GM12872 (cell line): Measurements from ENCODE around the gene GNB3.

ENCODE experiments used
- TF ChIP-seq, protein P1 (sequence below): IDR thresholded peaks from 3 replicates; pipeline ENCODE4 v1.5.1; 2011; ENCODE audit warnings: low read depth, mild to moderate bottlenecking, low read length, moderate library complexity; ENCODE audit not compliant: insufficient read depth

Gene GNB3

DNA sequence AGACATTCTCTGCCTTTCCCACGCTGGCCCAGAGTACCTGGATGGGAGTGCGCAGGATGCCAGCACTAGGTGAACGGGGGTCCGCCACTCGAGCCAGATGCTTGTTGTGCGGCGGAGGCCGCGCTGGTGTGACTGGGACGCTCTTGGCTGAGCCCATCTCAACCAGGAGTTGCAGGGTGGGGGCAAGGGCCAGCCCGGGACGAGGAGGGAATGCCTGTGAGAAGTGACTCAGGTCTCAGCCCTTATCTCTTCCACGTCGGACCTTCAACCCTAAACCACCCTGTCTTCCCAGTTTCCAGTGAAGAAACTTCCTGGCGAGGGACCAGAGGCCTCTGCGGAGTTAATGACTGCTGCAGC lies 10.0 kb downstream of the GNB3 start:
- TF ChIP-seq, protein P1, sequence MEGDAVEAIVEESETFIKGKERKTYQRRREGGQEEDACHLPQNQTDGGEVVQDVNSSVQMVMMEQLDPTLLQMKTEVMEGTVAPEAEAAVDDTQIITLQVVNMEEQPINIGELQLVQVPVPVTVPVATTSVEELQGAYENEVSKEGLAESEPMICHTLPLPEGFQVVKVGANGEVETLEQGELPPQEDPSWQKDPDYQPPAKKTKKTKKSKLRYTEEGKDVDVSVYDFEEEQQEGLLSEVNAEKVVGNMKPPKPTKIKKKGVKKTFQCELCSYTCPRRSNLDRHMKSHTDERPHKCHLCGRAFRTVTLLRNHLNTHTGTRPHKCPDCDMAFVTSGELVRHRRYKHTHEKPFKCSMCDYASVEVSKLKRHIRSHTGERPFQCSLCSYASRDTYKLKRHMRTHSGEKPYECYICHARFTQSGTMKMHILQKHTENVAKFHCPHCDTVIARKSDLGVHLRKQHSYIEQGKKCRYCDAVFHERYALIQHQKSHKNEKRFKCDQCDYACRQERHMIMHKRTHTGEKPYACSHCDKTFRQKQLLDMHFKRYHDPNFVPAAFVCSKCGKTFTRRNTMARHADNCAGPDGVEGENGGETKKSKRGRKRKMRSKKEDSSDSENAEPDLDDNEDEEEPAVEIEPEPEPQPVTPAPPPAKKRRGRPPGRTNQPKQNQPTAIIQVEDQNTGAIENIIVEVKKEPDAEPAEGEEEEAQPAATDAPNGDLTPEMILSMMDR = no peak

- TF ChIP-seq, protein P1 = no peak
Observed at GRCh38 chr12:6851153-6851920, 10.6 kb downstream of the GNB3 start, which contains the start of gene CDCA3. Gene CDCA3, minus strand, starts transcription at chr12:6851286. Its CDS starts 334 bp downstream, at chr12:6850952.

DNA sequence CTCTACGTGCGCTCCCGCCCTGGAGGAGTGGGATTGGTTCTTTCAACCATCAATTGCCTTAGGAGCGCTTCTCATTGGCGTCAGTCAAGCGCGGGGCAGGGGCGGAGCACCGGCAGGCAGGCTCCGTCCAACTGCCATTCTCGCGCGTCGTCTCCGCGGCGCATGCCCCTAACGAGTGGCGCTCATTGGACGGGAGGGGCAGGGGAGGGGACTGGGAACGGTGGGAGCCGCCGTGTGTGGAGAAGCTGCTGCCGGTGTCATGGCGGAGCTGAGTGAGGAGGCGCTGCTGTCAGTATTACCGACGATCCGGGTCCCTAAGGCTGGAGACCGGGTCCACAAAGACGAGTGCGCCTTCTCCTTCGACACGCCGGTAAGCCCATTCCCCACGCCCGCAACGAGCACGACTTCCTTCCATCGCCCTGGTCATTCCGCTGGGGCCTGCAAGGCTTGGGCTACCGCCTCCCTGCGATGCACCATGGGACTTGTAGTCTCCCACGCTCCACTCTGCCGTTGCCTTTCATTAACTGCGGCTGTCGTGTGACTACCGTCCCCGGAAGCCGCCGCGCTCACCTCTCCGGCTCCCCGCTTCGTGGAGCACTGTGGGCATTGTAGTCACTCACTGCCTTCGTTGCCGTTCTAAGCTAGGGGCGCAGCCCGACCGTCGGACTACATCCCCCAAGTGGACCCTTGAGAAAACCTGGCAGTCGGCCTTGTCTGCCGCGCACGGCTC lies 11.4 kb downstream of the GNB3 start, which contains the start of gene USP5:
Gene USP5 (plus strand): TSS at position 230 of the 730 bp plus-strand sequence. CDS start 30 bp downstream, at position 260.
- TF ChIP-seq, protein P1 = no peak

- TF ChIP-seq, protein P1 = no peak
Observed at GRCh38 chr12:6852651-6853354, 12.1 kb downstream of the GNB3 start.

- TF ChIP-seq, protein P1 = no peak
Observed at GRCh38 chr12:6853626-6854025, 12.9 kb downstream of the GNB3 start.

GRCh38 chr12:6854036-6854435 lies 13.3 kb downstream of the GNB3 start:
- TF ChIP-seq, protein P1 = no peak

DNA sequence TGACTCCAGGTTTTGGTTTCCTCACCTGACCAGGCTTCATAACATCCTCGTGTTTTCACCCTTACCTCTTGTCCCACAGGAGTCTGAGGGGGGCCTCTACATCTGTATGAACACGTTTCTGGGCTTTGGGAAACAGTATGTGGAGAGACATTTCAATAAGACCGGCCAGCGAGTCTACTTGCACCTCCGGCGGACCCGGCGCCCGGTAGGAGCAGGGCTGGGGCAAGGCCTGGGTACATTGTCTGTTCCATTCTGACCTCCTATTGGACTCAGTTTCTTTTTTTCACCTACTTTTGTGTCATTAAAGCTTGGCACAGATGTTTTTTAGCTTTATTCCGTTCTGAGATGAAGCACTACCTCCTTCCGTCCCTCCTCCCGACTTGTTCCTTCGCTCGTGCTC lies 14.6 kb downstream of the GNB3 start:
- TF ChIP-seq, protein P1 = no peak
